HepG2 (cell line): ENCODE measurements around the gene ADSL. TPM values are rescaled to one million over a fixed set of nuclear protein-coding genes. Genes with fewer than 3 reads are reported as not detected.

Source experiments
- ATAC-seq: fragments of 200-7000 bp; cut with Tn5 transposase; 3 replicates; pipeline ENCODE4 v1.9.1; 2020; ENCODE audit warnings: mild to moderate bottlenecking, moderate library complexity
- BruUV-seq: library from RNA; stranded (reverse); fragments of 400-500 nt; replicated peaks from 2 replicates; lab custom pipeline; 2021; lab: Mats Ljungman, UMichigan
- CTCF ChIA-PET: fragments of 300-600 bp; formaldehyde crosslinking; extraction: SDS; loops from one replicate; lab custom pipeline; 2021; ENCODE audit warnings: low total read pairs, inconsistent platforms, low intra/inter-chr PET ratio; lab: Yijun Ruan, JAX
- POLR2A ChIA-PET: fragments of 350-600 bp; sonication (Branson Sonifier 250); formaldehyde crosslinking; loops from one replicate; lab custom pipeline; 2020; ENCODE audit warnings: antibody characterized with exemption, inconsistent platforms; lab: Yijun Ruan, JAX
- DNase-seq: peaks from one replicate; pipeline ENCODE4 v3.0.0-alpha.2; 2015; ENCODE audit warnings: low spot score
- FAIRE-seq: peaks from 3 replicates; lab custom pipeline; 2011; peaks lifted over from hg19 to GRCh38; lab: Jason Lieb, UNC
- H2AFZ ChIP-seq: one replicate; pipeline ENCODE4 v1.6.1; 2011; ENCODE audit warnings: low read length, inconsistent platforms
- H3K27ac ChIP-seq: fragments of 300-600 bp; 3 replicates; pipeline ENCODE4 v1.8.0; 2011; ENCODE audit warnings: mixed run types, mild to moderate bottlenecking, mixed read lengths, low read length, inconsistent platforms; ENCODE audit not compliant: insufficient read depth; ENCODE audit errors: extremely low read length
- H3K27me3 ChIP-seq, 2 experiments: fragments of 200-600 bp in 1 of 2; 2 replicates in 1 of 2; 3 replicates in 1 of 2; pipeline versions ENCODE4 v1.6.0 to v1.8.0; 2011; ENCODE audit warnings: low read length in 2 of 2, mild to moderate bottlenecking in 2 of 2, moderate library complexity in 2 of 2, inconsistent platforms in 1 of 2; ENCODE audit not compliant: insufficient read depth in 2 of 2, control insufficient read depth in 1 of 2
- H3K36me3 ChIP-seq, 2 experiments: fragments of 200-600 bp in 1 of 2; replicated peaks in 1 of 2; 2 replicates in 1 of 2; 3 replicates in 1 of 2; pipeline versions ENCODE4 v1.5.1 to v1.8.0; 2011; ENCODE audit warnings: low read length in 2 of 2, inconsistent platforms in 1 of 2; ENCODE audit not compliant: insufficient read depth in 2 of 2, control insufficient read depth in 1 of 2
- H3K4me1 ChIP-seq: 2 replicates; pipeline ENCODE4 v1.5.1; 2012; ENCODE audit warnings: low read length, inconsistent platforms; ENCODE audit not compliant: insufficient read depth
- H3K4me2 ChIP-seq: 2 replicates; pipeline ENCODE4 v1.6.0; 2011; ENCODE audit warnings: low read depth, low read length, inconsistent platforms
- H3K4me3 ChIP-seq, 3 experiments: fragments of 200-600 bp in 1 of 3; sonication (generic), shearing (Covaris generic) in 1 of 3; replicated peaks in 1 of 3; 2 replicates each; pipeline ENCODE4 v1.5.1; 2011 to 2016; ENCODE audit warnings: low read length in 3 of 3, inconsistent platforms in 2 of 3, low read depth in 2 of 3, mild to moderate bottlenecking in 2 of 3, control low read depth in 1 of 3, mixed read lengths in 1 of 3; ENCODE audit not compliant: insufficient read depth in 1 of 3
- H3K79me2 ChIP-seq: one replicate; pipeline ENCODE4 v1.6.1; 2011; ENCODE audit warnings: low read length, inconsistent platforms; ENCODE audit not compliant: insufficient read depth
- H3K9ac ChIP-seq: 2 replicates; pipeline ENCODE4 v1.6.0; 2011; ENCODE audit warnings: mild to moderate bottlenecking, low read depth, low read length, inconsistent platforms; ENCODE audit not compliant: insufficient read depth
- H3K9me3 ChIP-seq: 2 replicates; pipeline ENCODE4 v1.5.1; 2012; ENCODE audit warnings: mild to moderate bottlenecking, low read length
- H4K20me1 ChIP-seq: 2 replicates; pipeline ENCODE4 v1.6.0; 2011; ENCODE audit warnings: inconsistent platforms, mild to moderate bottlenecking, low read length, moderate library complexity; ENCODE audit not compliant: insufficient read depth
- AGO2 ChIP-seq: fragments of 200-400 bp; formaldehyde crosslinking; optimal IDR thresholded peaks from 2 replicates; pipeline ENCODE3; 2017; ENCODE audit warnings: mild to moderate bottlenecking, low read depth, low read length, moderate library complexity
- CCAR2 ChIP-seq: fragments of 200-400 bp; formaldehyde crosslinking; optimal IDR thresholded peaks from 2 replicates; pipeline ENCODE3; 2018; ENCODE audit warnings: low read depth, mild to moderate bottlenecking, low read length, moderate library complexity
- CHCHD3 ChIP-seq: sonication (generic); formaldehyde crosslinking; IDR thresholded peaks from 2 replicates; pipeline ENCODE4 v1.8.0; 2022; ENCODE audit warnings: mild to moderate bottlenecking, missing genetic modification reagents, moderate library complexity
- FOXA3 ChIP-seq: IDR thresholded peaks from 2 replicates; pipeline ENCODE4 v1.6.1; 2016; ENCODE audit warnings: missing genetic modification reagents, missing compliant biosample characterization
- FOXK2 ChIP-seq: fragments of 450-650 bp; IDR thresholded peaks from 2 replicates; pipeline ENCODE4 v1.6.1; 2016
- GATAD1 ChIP-seq: IDR thresholded peaks from 2 replicates; pipeline ENCODE4 v1.6.1; 2016; ENCODE audit warnings: missing genetic modification reagents, missing compliant biosample characterization
- HOXA5 ChIP-seq: sonication (generic); formaldehyde crosslinking; IDR thresholded peaks from 2 replicates; pipeline ENCODE4 v1.4.0; 2020; ENCODE audit warnings: missing genetic modification reagents
- IRF2 ChIP-seq: IDR thresholded peaks from 2 replicates; pipeline ENCODE4 v1.6.1; 2018; ENCODE audit warnings: missing genetic modification reagents, missing compliant biosample characterization
- MTA1 ChIP-seq: sonication (generic); formaldehyde crosslinking; IDR thresholded peaks from 2 replicates; pipeline ENCODE4 v1.4.0; 2020; ENCODE audit warnings: missing genetic modification reagents, mild to moderate bottlenecking, borderline replicate concordance
- NFIC ChIP-seq: IDR thresholded peaks from 2 replicates; pipeline ENCODE4 v1.6.1; 2012; ENCODE audit warnings: mild to moderate bottlenecking, low read length, inconsistent platforms
- PCBP1 ChIP-seq: fragments of 200-400 bp; formaldehyde crosslinking; IDR thresholded peaks from 2 replicates; pipeline ENCODE4 v1.6.1; 2017; ENCODE audit warnings: mild to moderate bottlenecking, low read depth, low read length, borderline replicate concordance
- SNAI1 ChIP-seq: sonication (generic); formaldehyde crosslinking; IDR thresholded peaks from 2 replicates; pipeline ENCODE4 v1.5.0; 2020; ENCODE audit warnings: mild to moderate bottlenecking, missing genetic modification reagents, borderline replicate concordance
- ZGPAT ChIP-seq: IDR thresholded peaks from 2 replicates; pipeline ENCODE4 v1.6.1; 2016; ENCODE audit warnings: mild to moderate bottlenecking
- ZNF160 ChIP-seq: sonication (generic); formaldehyde crosslinking; IDR thresholded peaks from 2 replicates; pipeline ENCODE4 v1.8.0; 2022; ENCODE audit warnings: mild to moderate bottlenecking, inconsistent platforms, missing genetic modification reagents
- ZNF224 ChIP-seq: sonication (generic); formaldehyde crosslinking; IDR thresholded peaks from 2 replicates; pipeline ENCODE4 v1.5.0; 2020; ENCODE audit warnings: mild to moderate bottlenecking, missing genetic modification reagents
- ZNF451 ChIP-seq: sonication (generic); formaldehyde crosslinking; IDR thresholded peaks from 2 replicates; pipeline ENCODE4 v1.5.0; 2020; ENCODE audit warnings: mild to moderate bottlenecking, missing genetic modification reagents
- ZNF556 ChIP-seq: sonication (generic); formaldehyde crosslinking; IDR thresholded peaks from 2 replicates; pipeline ENCODE4 v1.4.0; 2020; ENCODE audit warnings: mild to moderate bottlenecking, missing genetic modification reagents, borderline replicate concordance
- ZNF567 ChIP-seq: sonication (generic); formaldehyde crosslinking; IDR thresholded peaks from 2 replicates; pipeline ENCODE4 v1.8.1; 2023; ENCODE audit warnings: mild to moderate bottlenecking, missing genetic modification reagents, borderline replicate concordance
- ZNF724P ChIP-seq: sonication (generic); formaldehyde crosslinking; IDR thresholded peaks from 2 replicates; pipeline ENCODE4 v1.8.0; 2022; ENCODE audit warnings: missing genetic modification reagents, borderline replicate concordance
- ZNF772 ChIP-seq: sonication (generic); formaldehyde crosslinking; IDR thresholded peaks from 2 replicates; pipeline ENCODE4 v1.5.0; 2020; ENCODE audit warnings: mild to moderate bottlenecking, missing genetic modification reagents
- ZNF816 ChIP-seq: sonication (generic); formaldehyde crosslinking; IDR thresholded peaks from 2 replicates; pipeline ENCODE4 v1.8.0; 2022; ENCODE audit warnings: missing genetic modification reagents, mild to moderate bottlenecking, borderline replicate concordance
- WGBS: methylation state at CpG from one replicate; pipeline ENCODE4 v1.1.6; 2017; ENCODE audit warnings: low lambda C conversion rate; 5-methylcytosine and 5-hydroxymethylcytosine counted together
- in situ Hi-C: cut with HindIII; loops from 2 replicates; pipeline ENCODE4 v1.10.0; 2017; ENCODE audit warnings: low pct_unique_long_range_greater_than_20kb; ENCODE audit not compliant: extremely low pct_ligation_motif_present
- intact Hi-C: fragments of 100-400 bp; cut with micrococcal nuclease; formaldehyde crosslinking; loops from one replicate; pipeline ENCODE4 v1.10.0; 2022; ENCODE audit not compliant: unreplicated experiment
- polyA plus RNA-seq, 8 experiments: library from polyadenylated mRNA; depleted of rRNA in 3 of 8; stranded (reverse) in 7 of 8; unstranded in 1 of 8; fragments of >200 nt; fragmentation: Illumina TruSeq in 4 of 8; extraction: Trizol in 4 of 8; gene quantifications; 2 replicates each; pipeline versions ENCODE4 v1.2.1 to v1.2.3, GENCODE V29; 2011 to 2016; ENCODE audit warnings: low read depth in 4 of 8, missing spikeins in 1 of 8, mixed read lengths in 1 of 8; ENCODE audit not compliant: insufficient read depth in 1 of 8
- total RNA-seq, 5 experiments: library from RNA; depleted of rRNA; stranded (reverse); fragments of >200 nt; fragmentation: Illumina TruSeq; extraction: Trizol; gene quantifications; 2 replicates each; pipeline ENCODE4 v1.2.3, GENCODE V29; 2016; ENCODE audit warnings: low read depth in 1 of 5

Gene ADSL
- total and polyA plus RNA-seq, 2 of the 13 experiments (the other 11 are each of a cell fraction or from before 2014, with no cell fraction given), result 123 to 174 TPM

DNA sequence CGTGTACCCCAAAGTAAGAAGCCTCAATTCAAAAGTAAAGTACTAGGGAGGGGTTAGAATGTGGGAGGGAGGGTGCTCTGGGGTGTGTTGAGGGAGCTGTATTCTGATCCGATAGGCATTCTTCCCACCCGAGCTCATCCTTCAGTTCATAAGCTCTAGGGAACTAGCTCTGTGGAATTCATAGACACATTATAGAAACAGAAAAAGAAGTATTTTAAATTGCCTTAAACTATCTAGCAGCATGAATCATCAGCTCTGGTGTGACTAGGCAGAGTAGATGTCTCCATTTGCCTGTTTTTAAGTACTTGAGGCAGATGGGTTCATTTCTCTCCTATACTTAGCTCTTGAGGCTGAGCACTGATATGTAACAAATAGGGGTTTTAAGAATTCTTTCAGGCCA is 16.8 kb downstream of the ADSL start:
- H3K4me3 ChIP-seq, result no peak overlapping the region
- no peaks in the 10 kb centered on the region for H3K79me2 ChIP-seq
- H3K9ac ChIP-seq, result no peak overlapping the region
- H3K9me3 ChIP-seq, result no peaks in the 10 kb centered on the region
- in situ Hi-C loops (no loop called here), intact Hi-C loops (no loop called here)
- no peak for TF ChIP-seq ZNF772 (CRISPR knock-in tag)
- no peaks in the 10 kb centered on the region for H3K4me1 ChIP-seq
- no peak overlapping the region for H2AFZ ChIP-seq
- H3K4me2 ChIP-seq, result no peak overlapping the region
- DNase-seq, result no peak
- no TSS peak for BruUV-seq
- no peaks in the 10 kb centered on the region for H4K20me1 ChIP-seq
- ChIA-PET CTCF (no interaction called here), POLR2A (no interaction called here)
- H3K27ac ChIP-seq, result no peak overlapping the region
- WGBS, result 100% methylated on average over 3 of the region's 3 CpGs
- H3K36me3 ChIP-seq, result peaks cover 49 to 95% of the 10 kb centered on the region in 2 experiments
- no peak for FAIRE-seq
- no peaks in the 10 kb centered on the region for H3K27me3 ChIP-seq
- no peak for ATAC-seq

- no peaks in the 10 kb centered on the region for H3K27me3 ChIP-seq
- H3K9me3 ChIP-seq, result no peaks in the 10 kb centered on the region
- TF ChIP-seq ZNF556 (no peak), MTA1 (no peak), IRF2 (CRISPR knock-in tag) (no peak), AGO2 (no peak), ZGPAT (CRISPR knock-in tag) (no peak), ZNF724P (CRISPR knock-in tag) (no peak), ZNF451 (CRISPR knock-in tag) (no peak), ZNF160 (CRISPR knock-in tag) (no peak), CCAR2 (no peak), ZNF224 (no peak), HOXA5 (CRISPR knock-in tag) (no peak), CHCHD3 (CRISPR knock-in tag) (no peak), GATAD1 (CRISPR knock-in tag) (no peak), ZNF567 (no peak), FOXA3 (CRISPR knock-in tag) (no peak), PCBP1 (no peak), FOXK2 (no peak), ZNF816 (CRISPR knock-in tag) (no peak), NFIC (no peak), SNAI1 (no peak)
- TF ChIP-seq, all 625 proteins: peak for 0
- H3K36me3 ChIP-seq, result peaks cover 43 to 86% of the 10 kb centered on the region in 2 experiments
- intact Hi-C loops, result no loop called here
- ATAC-seq, result no peak
- ChIA-PET POLR2A (no interaction called here), CTCF (no interaction called here)
- no peak overlapping the region for H3K9ac ChIP-seq
- no peak overlapping the region for H3K4me3 ChIP-seq
- no peak for DNase-seq
- in situ Hi-C loops, result no loop called here
- BruUV-seq, result no TSS peak
- WGBS, result 100% methylated on average over 1 of the region's 1 CpG
- no peaks in the 10 kb centered on the region for H4K20me1 ChIP-seq
- no peak overlapping the region for H2AFZ ChIP-seq
- no peaks in the 10 kb centered on the region for H3K79me2 ChIP-seq
- no peak overlapping the region for H3K4me2 ChIP-seq
- FAIRE-seq, result no peak
- H3K27ac ChIP-seq, result no peak overlapping the region
- H3K4me1 ChIP-seq, result no peaks in the 10 kb centered on the region
Measured at GRCh38 chr22:40364431-40364830, 18.1 kb downstream of the ADSL start.
